ENCODE results near the gene HIGD2A. TPM values are rescaled to one million over a fixed set of nuclear protein-coding genes. Genes with fewer than 3 reads are reported as not detected.

The HIGD2A gene
- total and polyA plus RNA-seq, 2 of the 13 experiments (the other 11 are each of a cell fraction or from before 2014, with no cell fraction given), result 89.2 to 146 TPM

GRCh38 chr5:176415240-176415951 is 26.8 kb downstream of the HIGD2A start:
- DNase-seq (ENCODE audit: low spot score) (no peak), FAIRE-seq (no peak), ATAC-seq (no peak)
- Histone ChIP-seq H3K4me2 (ENCODE audit: low read depth, low read length) (peak overlapping the region; percentile 96), H3K9ac (ENCODE audit: insufficient read depth, low read depth, low read length) (peak overlapping the region; percentile 81), H3K4me1 (ENCODE audit: insufficient read depth, low read length) (peaks cover 32% of the 10 kb centered on the region), H3K4me3 (replicated peaks in 1 of 3; ENCODE audit: insufficient read depth in 1 of 3, low read depth in 2 of 3, low read length in 3 of 3) (peak overlapping the region; percentile 75 to 85 (median 83)), H4K20me1 (ENCODE audit: insufficient read depth, low read length) (no peaks in the 10 kb centered on the region), H3K36me3 (replicated peaks in 1 of 2; ENCODE audit: control insufficient read depth in 1 of 2, insufficient read depth in 2 of 2, low read length in 2 of 2) (no peaks in the 10 kb centered on the region), H3K27ac (ENCODE audit: extremely low read length, insufficient read depth, low read length) (no peak overlapping the region), H3K79me2 (ENCODE audit: insufficient read depth, low read length) (no peaks in the 10 kb centered on the region), H2AFZ (ENCODE audit: low read length) (no peak overlapping the region), H3K27me3 (ENCODE audit: control insufficient read depth in 1 of 2, insufficient read depth in 2 of 2, low read length in 2 of 2) (no peaks in the 10 kb centered on the region), H3K9me3 (ENCODE audit: low read length) (no peaks in the 10 kb centered on the region)
- ChIA-PET POLR2A (interaction anchor here (0.7 kb wide), 1 partner anchor 10 kb away, joined by 3 read pairs; no protein-coding TSS in a partner anchor), CTCF (ENCODE audit: low intra/inter-chr PET ratio, low total read pairs) (interaction anchor here (2.6 kb wide), 1 partner anchor 33 kb away, joined by 17 read pairs; the partner anchor contains the start of gene FAF2)
- in situ Hi-C loops (cut with HindIII; ENCODE audit: extremely low pct_ligation_motif_present, low pct_unique_long_range_greater_than_20kb), result loop anchor here (5.0 to 10.0 kb wide), 2 partner anchors 69 to 122 kb away; partner anchors contain the start of gene RNF44
- intact Hi-C loops (cut with micrococcal nuclease; ENCODE audit: unreplicated experiment), result loop anchor here (10.0 kb wide), 1 partner anchor 69 kb away; no protein-coding TSS in a partner anchor
- 81% methylated on average over 12 of the region's 13 CpGs for WGBS (ENCODE audit: low lambda C conversion rate)
- no TSS peak for BruUV-seq (replicated peaks)
- no peak for TF ChIP-seq TSC22D2 (CRISPR knock-in tag; IDR thresholded peaks at IDR 0.05; ENCODE audit: borderline replicate concordance)
- peak; percentile 97 for TF ChIP-seq ZNF629 (CRISPR knock-in tag; conservative IDR thresholded peaks at IDR 0.05)
- 0 out of 2 replicates have a peak, but pooled peaks have one; percentile 31 for TF ChIP-seq ZNF20 (CRISPR knock-in tag; IDR thresholded peaks at IDR 0.05)
- TF ChIP-seq, protein P1, sequence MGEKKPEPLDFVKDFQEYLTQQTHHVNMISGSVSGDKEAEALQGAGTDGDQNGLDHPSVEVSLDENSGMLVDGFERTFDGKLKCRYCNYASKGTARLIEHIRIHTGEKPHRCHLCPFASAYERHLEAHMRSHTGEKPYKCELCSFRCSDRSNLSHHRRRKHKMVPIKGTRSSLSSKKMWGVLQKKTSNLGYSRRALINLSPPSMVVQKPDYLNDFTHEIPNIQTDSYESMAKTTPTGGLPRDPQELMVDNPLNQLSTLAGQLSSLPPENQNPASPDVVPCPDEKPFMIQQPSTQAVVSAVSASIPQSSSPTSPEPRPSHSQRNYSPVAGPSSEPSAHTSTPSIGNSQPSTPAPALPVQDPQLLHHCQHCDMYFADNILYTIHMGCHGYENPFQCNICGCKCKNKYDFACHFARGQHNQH (CRISPR knock-in tag; IDR thresholded peaks at IDR 0.05), result 0 out of 2 replicates have a peak, but pooled peaks have one; percentile 2
- 0 out of 2 replicates have a peak, but pooled peaks have one; percentile 32 for TF ChIP-seq ADNP (CRISPR knock-in tag; IDR thresholded peaks at IDR 0.05)
- TF ChIP-seq CHD2 (IDR thresholded peaks at IDR 0.05; ENCODE audit: low read depth, low read length), result no peak
- TF ChIP-seq ZBTB33 (CRISPR knock-in tag; IDR thresholded peaks at IDR 0.05), result peak; percentile 44; the same call in 1 of the 2 replicates
- 0 out of 2 replicates have a peak, but pooled peaks have one; percentile 34 for TF ChIP-seq KDM1A (CRISPR knock-in tag; IDR thresholded peaks at IDR 0.05)
- peak; percentile 18; the same call in 1 of the 2 replicates for TF ChIP-seq HIVEP1 (CRISPR knock-in tag; IDR thresholded peaks at IDR 0.05)
- TF ChIP-seq CHD4 (IDR thresholded peaks at IDR 0.05; ENCODE audit: borderline replicate concordance, low read length), result peak; percentile 89; the same call in 1 of the 2 replicates
- TF ChIP-seq, protein P2, sequence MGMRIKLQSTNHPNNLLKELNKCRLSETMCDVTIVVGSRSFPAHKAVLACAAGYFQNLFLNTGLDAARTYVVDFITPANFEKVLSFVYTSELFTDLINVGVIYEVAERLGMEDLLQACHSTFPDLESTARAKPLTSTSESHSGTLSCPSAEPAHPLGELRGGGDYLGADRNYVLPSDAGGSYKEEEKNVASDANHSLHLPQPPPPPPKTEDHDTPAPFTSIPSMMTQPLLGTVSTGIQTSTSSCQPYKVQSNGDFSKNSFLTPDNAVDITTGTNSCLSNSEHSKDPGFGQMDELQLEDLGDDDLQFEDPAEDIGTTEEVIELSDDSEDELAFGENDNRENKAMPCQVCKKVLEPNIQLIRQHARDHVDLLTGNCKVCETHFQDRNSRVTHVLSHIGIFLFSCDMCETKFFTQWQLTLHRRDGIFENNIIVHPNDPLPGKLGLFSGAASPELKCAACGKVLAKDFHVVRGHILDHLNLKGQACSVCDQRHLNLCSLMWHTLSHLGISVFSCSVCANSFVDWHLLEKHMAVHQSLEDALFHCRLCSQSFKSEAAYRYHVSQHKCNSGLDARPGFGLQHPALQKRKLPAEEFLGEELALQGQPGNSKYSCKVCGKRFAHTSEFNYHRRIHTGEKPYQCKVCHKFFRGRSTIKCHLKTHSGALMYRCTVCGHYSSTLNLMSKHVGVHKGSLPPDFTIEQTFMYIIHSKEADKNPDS (CRISPR knock-in tag; IDR thresholded peaks at IDR 0.05), result 0 out of 2 replicates have a peak, but pooled peaks have one; percentile 2
- TF ChIP-seq ZNF781 (CRISPR knock-in tag; IDR thresholded peaks at IDR 0.05; ENCODE audit: borderline replicate concordance, not compliant biosample characterization), result no peak
- TF ChIP-seq ZMYM3 (CRISPR knock-in tag; IDR thresholded peaks at IDR 0.05), result peak; percentile 86

Data from HepG2 (cell line).